ENCODE results near the gene FAM163A. TPM values are rescaled to one million over a fixed set of nuclear protein-coding genes. Genes with fewer than 3 reads are reported as not detected.

The FAM163A gene
- total RNA-seq, 1 experiment from 2014 or later = not detected

- BruUV-seq (replicated peaks) = no TSS peak
- Histone ChIP-seq H3K9ac (ENCODE audit: low read length) (no peak overlapping the region), H3K27ac (ENCODE audit: low read depth, low read length) (no peak overlapping the region), H3K79me2 (ENCODE audit: insufficient read depth, low read length) (no peaks in the 10 kb centered on the region), H3K9me2 (ENCODE audit: insufficient read depth) (no peaks in the 10 kb centered on the region), H3K9me3 (ENCODE audit: control insufficient read depth in 1 of 2, insufficient read depth in 1 of 2, low read depth in 1 of 2, low read length in 2 of 2) (no peaks in the 10 kb centered on the region), H2AFZ (ENCODE audit: low read depth, low read length, poor library complexity, severe bottlenecking) (no peak overlapping the region), H3K27me3 (ENCODE audit: insufficient read depth, low read length) (no peaks in the 10 kb centered on the region), H3K4me1 (ENCODE audit: control insufficient read depth in 1 of 2, insufficient read depth in 2 of 2, low read length in 2 of 2) (no peaks in the 10 kb centered on the region), H3K36me3 (ENCODE audit: control insufficient read depth in 1 of 2, insufficient read depth in 2 of 2, low read length in 2 of 2) (no peaks in the 10 kb centered on the region), H3K4me2 (ENCODE audit: low read length) (no peak overlapping the region), H4K20me1 (ENCODE audit: insufficient read depth) (no peaks in the 10 kb centered on the region), H3K4me3 (replicated peaks in 1 of 2; ENCODE audit: low read depth in 1 of 2, low read length in 2 of 2) (no peak overlapping the region)
- no peak for DNase-seq (ENCODE audit: low read depth, low spot score)
- ChIA-PET POLR2A (interaction anchor here (1.4 kb wide), 1 partner anchor 9 kb away, joined by 4 read pairs; no protein-coding TSS in a partner anchor), CTCF (interaction anchor here (1.4 to 2.0 kb wide), 2 partner anchors 9 to 14 kb away, joined by 4 to 15 read pairs; no protein-coding TSS in a partner anchor), RAD21 (ENCODE audit: low non-redundant PET in 1 of 2, low total read pairs in 2 of 2, uncharacterized antibody in 2 of 2, unreplicated experiment in 2 of 2) (no interaction called here)
- ATAC-seq = no peak
- intact Hi-C loops (cut with micrococcal nuclease) = no loop called here
- TF ChIP-seq, protein P1, sequence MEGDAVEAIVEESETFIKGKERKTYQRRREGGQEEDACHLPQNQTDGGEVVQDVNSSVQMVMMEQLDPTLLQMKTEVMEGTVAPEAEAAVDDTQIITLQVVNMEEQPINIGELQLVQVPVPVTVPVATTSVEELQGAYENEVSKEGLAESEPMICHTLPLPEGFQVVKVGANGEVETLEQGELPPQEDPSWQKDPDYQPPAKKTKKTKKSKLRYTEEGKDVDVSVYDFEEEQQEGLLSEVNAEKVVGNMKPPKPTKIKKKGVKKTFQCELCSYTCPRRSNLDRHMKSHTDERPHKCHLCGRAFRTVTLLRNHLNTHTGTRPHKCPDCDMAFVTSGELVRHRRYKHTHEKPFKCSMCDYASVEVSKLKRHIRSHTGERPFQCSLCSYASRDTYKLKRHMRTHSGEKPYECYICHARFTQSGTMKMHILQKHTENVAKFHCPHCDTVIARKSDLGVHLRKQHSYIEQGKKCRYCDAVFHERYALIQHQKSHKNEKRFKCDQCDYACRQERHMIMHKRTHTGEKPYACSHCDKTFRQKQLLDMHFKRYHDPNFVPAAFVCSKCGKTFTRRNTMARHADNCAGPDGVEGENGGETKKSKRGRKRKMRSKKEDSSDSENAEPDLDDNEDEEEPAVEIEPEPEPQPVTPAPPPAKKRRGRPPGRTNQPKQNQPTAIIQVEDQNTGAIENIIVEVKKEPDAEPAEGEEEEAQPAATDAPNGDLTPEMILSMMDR (IDR thresholded peaks at IDR 0.05 in 2 of 3, conservative IDR thresholded peaks at IDR 0.05 in 1 of 3; ENCODE audit: borderline replicate concordance in 1 of 3, insufficient read depth in 1 of 3, low read depth in 2 of 3, low read length in 2 of 3) = no peak
- no peak for TF ChIP-seq JUND (IDR thresholded peaks at IDR 0.05)
- no peak for TF ChIP-seq FOSL1 (IDR thresholded peaks at IDR 0.05; ENCODE audit: low read depth)
- TF ChIP-seq YY1 (IDR thresholded peaks at IDR 0.05; ENCODE audit: extremely low read depth, insufficient replicate concordance, low read depth, low read length) = no peak
- TF ChIP-seq ZNF274 (IDR thresholded peaks at IDR 0.05; ENCODE audit: low read depth, low read length) = no peak
- no peak for TF ChIP-seq ZFX (IDR thresholded peaks at IDR 0.05)
- TF ChIP-seq POLR2A (IDR thresholded peaks at IDR 0.05; ENCODE audit: borderline replicate concordance, extremely low read depth, insufficient read depth, insufficient read length) = no peak
- TF ChIP-seq POLR2AphosphoS5 (IDR thresholded peaks at IDR 0.05; ENCODE audit: low read depth, low read length) = no peak
- TF ChIP-seq SIN3A (IDR thresholded peaks at IDR 0.05; ENCODE audit: low read depth) = no peak
- TF ChIP-seq SP1 (IDR thresholded peaks at IDR 0.05; ENCODE audit: low read depth) = no peak
- TF ChIP-seq EZH2phosphoT487 (IDR thresholded peaks at IDR 0.05; ENCODE audit: borderline replicate concordance) = no peak
Measured at GRCh38 chr1:179823693-179824092, 80.6 kb downstream of the FAM163A start.
